ENCODE data around the gene COA1. TPM values are rescaled to one million over a fixed set of nuclear protein-coding genes. Genes with fewer than 3 reads are reported as not detected.
"Not testable (repeated sequence)": the region's sequence is repeated elsewhere in the genome, so short reads cannot be mapped to it uniquely, and the experiment has no call there.

Gene COA1
- total RNA-seq, 1 donor from 2014 or later = 16.3 TPM

GRCh38 chr7:43689115-43689514 lies 40.2 kb downstream of the COA1 start:
- Histone ChIP-seq H3K27me3 (no peaks in the 10 kb centered on the region), H3K4me3 (no peak overlapping the region), H3K27ac (no peak overlapping the region), H3K9me3 (no peaks in the 10 kb centered on the region), H3K4me1 (no peaks in the 10 kb centered on the region), H3K36me3 (no peaks in the 10 kb centered on the region)
- TF ChIP-seq, protein P1, sequence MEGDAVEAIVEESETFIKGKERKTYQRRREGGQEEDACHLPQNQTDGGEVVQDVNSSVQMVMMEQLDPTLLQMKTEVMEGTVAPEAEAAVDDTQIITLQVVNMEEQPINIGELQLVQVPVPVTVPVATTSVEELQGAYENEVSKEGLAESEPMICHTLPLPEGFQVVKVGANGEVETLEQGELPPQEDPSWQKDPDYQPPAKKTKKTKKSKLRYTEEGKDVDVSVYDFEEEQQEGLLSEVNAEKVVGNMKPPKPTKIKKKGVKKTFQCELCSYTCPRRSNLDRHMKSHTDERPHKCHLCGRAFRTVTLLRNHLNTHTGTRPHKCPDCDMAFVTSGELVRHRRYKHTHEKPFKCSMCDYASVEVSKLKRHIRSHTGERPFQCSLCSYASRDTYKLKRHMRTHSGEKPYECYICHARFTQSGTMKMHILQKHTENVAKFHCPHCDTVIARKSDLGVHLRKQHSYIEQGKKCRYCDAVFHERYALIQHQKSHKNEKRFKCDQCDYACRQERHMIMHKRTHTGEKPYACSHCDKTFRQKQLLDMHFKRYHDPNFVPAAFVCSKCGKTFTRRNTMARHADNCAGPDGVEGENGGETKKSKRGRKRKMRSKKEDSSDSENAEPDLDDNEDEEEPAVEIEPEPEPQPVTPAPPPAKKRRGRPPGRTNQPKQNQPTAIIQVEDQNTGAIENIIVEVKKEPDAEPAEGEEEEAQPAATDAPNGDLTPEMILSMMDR (IDR thresholded peaks at IDR 0.05) = no peak
- intact Hi-C loops (cut with DNase I) = no loop called here
- no peak for DNase-seq (ENCODE audit: low spot score in 2 of 2)

- not testable (repeated sequence) for H3K4me3 ChIP-seq
Measured at GRCh38 chr7:43687866-43688265, 41.5 kb downstream of the COA1 start.

DNA sequence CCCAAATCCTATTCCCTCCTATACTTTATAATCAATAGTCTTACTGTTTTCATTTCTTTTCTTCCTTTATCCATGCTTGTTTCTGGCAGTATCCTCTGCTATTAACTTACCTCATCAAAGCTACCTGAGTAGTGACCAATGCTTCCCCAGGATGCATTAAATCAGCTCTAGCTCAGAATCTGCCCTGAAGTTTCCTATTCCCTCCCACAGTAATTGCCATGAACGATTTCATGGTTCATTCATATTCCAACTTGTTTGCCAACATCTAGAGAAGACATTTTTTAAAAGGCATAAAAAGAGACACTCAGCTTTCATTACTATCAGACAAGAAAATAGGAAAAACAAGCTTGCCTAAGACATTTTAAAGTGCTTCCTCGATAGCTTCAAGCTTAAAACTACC lies 42.3 kb downstream of the COA1 start:
- Histone ChIP-seq H3K27ac (no peak overlapping the region), H3K27me3 (no peaks in the 10 kb centered on the region), H3K4me3 (no peak overlapping the region), H3K9me3 (no peaks in the 10 kb centered on the region), H3K36me3 (no peaks in the 10 kb centered on the region), H3K4me1 (no peaks in the 10 kb centered on the region)
- TF ChIP-seq, protein P1 (IDR thresholded peaks at IDR 0.05) = no peak
- no peak for DNase-seq (ENCODE audit: low spot score in 2 of 2)
- intact Hi-C loops (cut with DNase I) = no loop called here

More at GRCh38 chr7:43687866-43688265, 41.5 kb downstream of the COA1 start:
- H3K27ac ChIP-seq; DNase-seq (ENCODE audit: low spot score in 2 of 2); H3K27me3 ChIP-seq; intact Hi-C loops (cut with DNase I); H3K36me3 ChIP-seq; H3K4me1 ChIP-seq; H3K9me3 ChIP-seq: not testable (repeated sequence)

DNA sequence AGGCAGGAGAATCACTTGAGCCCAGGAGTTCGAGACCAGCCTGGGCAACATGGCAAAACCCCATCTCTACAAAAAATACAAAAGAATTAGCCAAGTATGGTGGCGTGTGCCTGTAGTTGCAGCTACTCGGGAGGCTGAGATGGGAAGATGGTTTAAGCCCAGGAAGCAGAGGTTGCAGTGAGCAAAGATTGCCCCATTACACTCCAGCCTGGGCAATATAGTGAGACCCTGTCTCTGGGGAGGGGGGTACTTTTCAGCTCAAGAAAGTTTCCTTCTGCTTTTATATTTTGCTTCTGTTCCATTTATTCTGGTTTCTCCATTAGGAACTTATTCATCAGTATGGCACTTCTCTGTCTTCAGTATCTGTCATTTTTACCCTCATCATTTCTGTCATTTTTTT lies 48.6 kb downstream of the COA1 start:
- Histone ChIP-seq H3K4me3 (no peak overlapping the region), H3K4me1 (peaks cover 0 to 4% of the 10 kb centered on the region in 2 donors), H3K36me3 (no peaks in the 10 kb centered on the region), H3K27ac (peak overlapping the region in 1 of 2 donors; percentile 75), H3K9me3 (no peaks in the 10 kb centered on the region), H3K27me3 (no peaks in the 10 kb centered on the region)
- no peak for DNase-seq (ENCODE audit: low spot score in 2 of 2)
- TF ChIP-seq, protein P1 (IDR thresholded peaks at IDR 0.05) = no peak
- intact Hi-C loops (cut with DNase I) = loop anchor here (5.0 kb wide), 1 partner anchor 33 kb away; no protein-coding TSS in a partner anchor

DNA sequence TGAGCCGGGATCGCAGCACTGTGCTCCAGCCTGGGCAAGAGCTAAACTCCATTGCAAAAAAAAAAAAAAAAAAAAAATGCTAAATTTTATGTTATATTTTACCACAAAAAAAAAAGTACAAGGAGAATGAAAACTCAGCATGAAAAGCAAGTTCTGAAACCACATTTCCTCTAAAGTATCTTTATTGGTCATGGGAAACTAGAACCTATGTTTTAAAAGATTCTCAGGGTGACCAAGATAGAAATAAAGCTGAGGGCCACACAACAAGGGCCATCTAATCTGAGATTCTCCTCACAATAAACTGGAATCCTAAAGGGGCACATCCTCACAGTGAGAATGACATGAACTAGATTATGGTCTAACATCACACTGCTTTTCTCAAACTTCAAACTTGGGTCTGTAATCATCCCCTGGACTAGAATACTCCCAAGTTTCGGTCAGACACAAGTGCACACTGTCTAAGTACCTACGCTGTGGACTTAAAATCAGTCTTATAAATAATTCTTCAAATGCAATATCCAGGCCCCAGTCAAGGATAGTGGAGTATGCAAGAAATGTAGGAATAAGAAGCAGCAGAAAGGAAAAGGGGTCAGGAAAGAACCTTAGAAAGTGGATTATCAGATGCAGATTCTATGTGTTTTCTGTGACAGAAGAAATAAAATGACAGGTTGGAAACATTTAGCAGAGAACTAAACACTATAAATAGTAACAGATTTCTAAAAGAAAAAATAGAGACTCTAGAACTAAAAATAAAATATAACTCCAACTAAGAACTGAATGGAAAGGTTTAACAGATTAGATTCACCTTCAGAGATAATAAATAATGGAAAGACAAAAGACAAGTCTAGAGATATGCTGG lies 49.9 kb downstream of the COA1 start:
- Histone ChIP-seq H3K27me3 (no peaks in the 10 kb centered on the region), H3K4me1 (peaks cover 0 to 4% of the 10 kb centered on the region in 2 donors), H3K36me3 (no peaks in the 10 kb centered on the region), H3K4me3 (peak overlapping the region in 1 of 2 donors; percentile 9), H3K27ac (peak overlapping the region; percentile 62 to 75), H3K9me3 (no peaks in the 10 kb centered on the region)
- TF ChIP-seq, protein P1 (IDR thresholded peaks at IDR 0.05) = no peak
- no peak for DNase-seq (ENCODE audit: low spot score in 2 of 2)
- intact Hi-C loops (cut with DNase I) = loop anchor here (5.0 kb wide), 1 partner anchor 32 kb away; no protein-coding TSS in a partner anchor

DNA sequence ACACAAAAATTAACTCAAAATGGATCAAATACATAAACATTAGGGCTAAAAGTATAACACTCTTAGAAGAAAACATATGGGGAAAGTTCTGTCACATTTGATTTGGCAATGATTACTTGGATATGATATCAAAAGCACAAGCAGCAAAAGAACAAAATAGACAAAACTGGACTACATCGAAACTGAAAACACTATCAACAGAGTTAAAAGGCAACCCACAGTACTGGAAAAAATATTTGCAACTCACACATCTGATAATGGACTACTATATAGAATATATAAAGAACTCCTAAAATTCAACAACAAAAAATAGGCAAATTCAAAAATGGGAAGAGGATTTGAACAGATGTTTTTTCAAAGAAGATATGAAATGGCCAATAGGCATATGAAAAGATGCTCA lies 51.0 kb downstream of the COA1 start:
- no peak overlapping the region for H3K27ac ChIP-seq
- no peak for DNase-seq (ENCODE audit: low spot score in 2 of 2)
- H3K4me1 ChIP-seq = peaks cover 0 to 9% of the 10 kb centered on the region in 2 donors
- H3K27me3 ChIP-seq = no peaks in the 10 kb centered on the region
- intact Hi-C loops (cut with DNase I) = no loop called here
- H3K4me3 ChIP-seq = no peak overlapping the region
- H3K9me3 ChIP-seq = no peaks in the 10 kb centered on the region
- TF ChIP-seq, protein P1 (IDR thresholded peaks at IDR 0.05) = no peak
- no peaks in the 10 kb centered on the region for H3K36me3 ChIP-seq
